ENCODE data around the gene SPARCL1. TPM values are rescaled to one million over a fixed set of nuclear protein-coding genes. Genes with fewer than 3 reads are reported as not detected.
"Not testable (repeated sequence)": the region's sequence is repeated elsewhere in the genome, so short reads cannot be mapped to it uniquely, and the experiment has no call there.

The SPARCL1 gene
- total RNA-seq, 1 experiment from 2014 or later = not detected

- no peak for DNase-seq (ENCODE audit: extremely low read depth, low read depth)
Observed at GRCh38 chr4:87462102-87462501, 67.1 kb downstream of the SPARCL1 start.

DNA sequence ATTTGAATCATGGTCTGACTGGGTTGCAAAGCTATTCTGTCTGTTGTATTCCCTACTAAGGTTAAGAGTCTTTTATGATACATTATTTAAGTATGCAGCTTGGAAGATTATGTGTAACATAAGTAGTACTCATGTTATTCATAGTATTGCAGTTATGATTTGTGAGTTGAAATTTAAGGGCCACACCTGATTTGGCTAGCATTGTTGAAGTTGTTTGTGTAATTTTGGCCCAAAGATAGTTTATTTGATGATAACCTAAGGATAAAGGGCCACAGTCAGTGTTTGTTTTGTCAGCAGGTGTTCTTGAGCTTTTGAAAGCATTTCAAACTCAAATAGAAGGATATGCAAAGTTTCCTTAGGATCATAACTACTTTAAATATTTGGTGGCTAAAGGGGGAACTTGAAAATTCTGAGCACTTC lies 67.9 kb downstream of the SPARCL1 start:
- DNase-seq (ENCODE audit: extremely low read depth, low read depth) = no peak

- DNase-seq (ENCODE audit: extremely low read depth, low read depth) = no peak
Observed at GRCh38 chr4:87458913-87459312, 70.3 kb downstream of the SPARCL1 start.

- DNase-seq (ENCODE audit: extremely low read depth, low read depth) = no peak
Observed at GRCh38 chr4:87451537-87451936, 77.6 kb downstream of the SPARCL1 start.

- DNase-seq (ENCODE audit: extremely low read depth, low read depth) = not testable (repeated sequence)
Observed at GRCh38 chr4:87446375-87446774, 82.8 kb downstream of the SPARCL1 start.

- DNase-seq (ENCODE audit: extremely low read depth, low read depth) = no peak
Observed at GRCh38 chr4:87445964-87446363, 83.2 kb downstream of the SPARCL1 start.

DNA sequence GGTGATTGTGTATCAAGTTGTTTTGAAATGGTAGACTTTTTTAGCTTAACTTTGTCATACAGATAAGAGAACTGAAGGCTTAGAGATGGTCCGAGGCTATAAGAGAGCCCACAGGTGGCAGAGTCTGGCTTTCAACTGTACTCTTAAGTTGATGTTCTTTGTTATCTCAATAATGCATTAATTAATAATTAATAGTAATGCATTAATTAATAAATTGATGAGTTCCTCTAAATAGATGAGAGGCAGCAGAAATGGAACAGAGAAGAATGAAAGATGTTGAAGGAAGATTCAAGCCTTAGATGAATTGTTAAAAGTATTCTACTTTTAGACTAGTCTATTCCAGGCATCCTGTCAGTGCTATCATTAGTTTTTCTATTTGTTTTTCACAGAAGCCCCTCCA lies 84.4 kb downstream of the SPARCL1 start:
- DNase-seq (ENCODE audit: extremely low read depth, low read depth) = no peak

DNA sequence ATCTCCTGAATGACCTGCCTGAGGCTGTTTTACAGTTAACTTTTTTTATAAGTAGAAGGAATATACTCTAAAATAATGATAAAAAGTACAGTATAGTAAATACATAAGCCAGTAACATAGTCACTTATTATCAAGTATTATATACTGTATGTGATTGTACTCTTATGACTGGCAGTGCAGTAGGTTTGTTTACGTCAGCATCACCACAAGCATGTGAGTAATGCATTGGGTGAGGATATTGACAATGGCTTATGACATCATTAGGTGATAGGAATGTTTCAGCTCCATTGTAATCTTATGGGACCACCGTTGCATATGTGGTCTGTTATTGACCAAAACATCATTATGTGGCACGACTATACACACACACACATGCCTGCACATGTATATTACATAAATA lies 86.3 kb downstream of the SPARCL1 start:
- no peak for DNase-seq (ENCODE audit: extremely low read depth, low read depth)

DNA sequence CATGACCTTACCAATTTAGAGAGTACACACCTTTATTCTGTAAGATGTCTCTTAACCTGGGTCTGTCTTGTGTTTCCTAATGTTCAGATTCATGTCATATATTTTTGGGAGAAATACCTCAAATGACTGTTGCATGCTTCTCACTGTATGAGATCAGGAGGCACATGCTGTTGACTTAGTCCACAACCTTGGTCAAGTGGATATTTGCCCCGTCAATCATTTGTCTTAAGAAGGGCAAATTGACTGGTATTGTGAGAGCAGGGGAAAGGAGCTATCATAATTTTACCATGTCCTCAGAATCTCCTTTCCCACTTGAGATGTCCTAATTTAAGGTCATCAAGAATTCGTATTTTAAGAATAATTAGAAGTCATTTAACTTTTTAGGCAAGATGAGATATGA lies 95.8 kb downstream of the SPARCL1 start:
- no peak for DNase-seq (ENCODE audit: extremely low read depth, low read depth)

DNA sequence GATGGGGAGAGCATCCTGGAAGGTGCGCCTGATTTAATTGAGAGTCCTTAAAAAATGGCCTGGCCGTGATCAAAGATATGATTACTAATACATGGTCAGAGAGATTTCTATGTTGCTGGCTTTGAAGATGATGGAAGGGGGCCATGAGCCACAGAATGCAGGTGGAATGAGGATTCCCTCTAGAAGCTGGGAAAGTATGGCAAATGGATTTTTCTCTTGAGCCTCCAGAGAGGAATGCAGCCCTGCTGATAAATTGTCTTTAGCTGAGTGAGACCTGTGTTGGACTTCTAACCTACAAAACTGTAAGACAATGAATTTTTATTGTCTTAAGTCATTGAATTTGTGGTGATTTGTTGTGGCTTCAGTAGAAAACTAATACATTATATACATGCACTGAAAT lies 99.1 kb downstream of the SPARCL1 start:
- no peak for DNase-seq (ENCODE audit: extremely low read depth, low read depth)

DNA sequence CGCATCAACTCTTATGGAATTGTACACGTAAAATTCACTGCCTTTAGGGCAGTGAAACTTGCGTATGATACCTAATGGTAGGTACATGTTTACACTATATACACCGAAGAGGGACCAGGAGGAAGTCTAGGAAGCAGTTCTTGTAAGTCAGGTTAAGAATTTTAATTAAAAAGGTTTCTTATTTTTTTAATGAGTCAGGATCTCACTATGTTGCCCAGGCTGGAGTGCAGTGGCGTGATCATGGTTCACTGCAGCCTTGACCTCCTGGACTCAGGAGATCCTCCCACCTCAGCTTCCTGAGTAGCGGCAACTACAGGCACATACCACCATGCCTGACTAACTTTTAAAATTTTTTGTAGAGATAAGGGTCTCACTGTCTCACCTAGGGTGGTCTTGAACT lies 100.2 kb downstream of the SPARCL1 start:
- DNase-seq (ENCODE audit: extremely low read depth, low read depth) = no peak

GRCh38 chr4:87427518-87427868 lies 101.7 kb downstream of the SPARCL1 start:
- no peak for DNase-seq (ENCODE audit: extremely low read depth, low read depth)

GRCh38 chr4:87426865-87427517 lies 102.2 kb downstream of the SPARCL1 start:
- DNase-seq (ENCODE audit: extremely low read depth, low read depth) = no peak

GRCh38 chr4:87425711-87426110 lies 103.5 kb downstream of the SPARCL1 start:
- DNase-seq (ENCODE audit: extremely low read depth, low read depth) = no peak

GRCh38 chr4:87424099-87424543 lies 105.1 kb downstream of the SPARCL1 start:
- DNase-seq (ENCODE audit: extremely low read depth, low read depth) = not testable (repeated sequence)

Other genes with a start within 250 kb of the SPARCL1 start
- 0.17 and 0.20 TPM in 2 replicates for gene HSD17B13, start 206.5 kb downstream of the SPARCL1 start, total RNA-seq (2014; rRNA removed; shearing (Covaris generic))
- gene HSD17B11, start 138.2 kb downstream of the SPARCL1 start, total RNA-seq (2014; rRNA removed; shearing (Covaris generic)) = 57.0 and 64.3 TPM in 2 replicates
- 13.4 and 15.4 TPM in 2 replicates for gene NUDT9, start 106.8 kb downstream of the SPARCL1 start, total RNA-seq (2014; rRNA removed; shearing (Covaris generic))
- not detected in 2 replicates for gene DSPP, start 79.2 kb upstream of the SPARCL1 start, total RNA-seq (2014; rRNA removed; shearing (Covaris generic))
- 0.02 TPM in 1 of 2 replicates, not detected in the other for gene DMP1, start 120.9 kb upstream of the SPARCL1 start, total RNA-seq (2014; rRNA removed; shearing (Covaris generic))

Data from NCI-H460 (cell line).